ENCODE data around the gene ASAP3.

GRCh38 chr1:23480187-23481025 lies 3.6 kb downstream of the ASAP3 start:
- TF ChIP-seq POLR2AphosphoS5 (IDR thresholded peaks at IDR 0.05; ENCODE audit: low read depth, low read length) (no peak), TAF1 (IDR thresholded peaks at IDR 0.05; ENCODE audit: borderline replicate concordance, insufficient read depth, low read length) (no peak), SIN3A (IDR thresholded peaks at IDR 0.05; ENCODE audit: borderline replicate concordance, insufficient read depth, low read length) (no peak), FOXP2 (optimal IDR thresholded peaks at IDR 0.05; ENCODE audit: borderline replicate concordance, extremely low read depth, extremely low read length, insufficient read depth) (no peak)
